ENCODE measurements around the gene TMEFF2.

GRCh38 chr2:192004188-192004963 lies 190.4 kb downstream of the TMEFF2 start:
- no peak for TF ChIP-seq POLR2A (IDR thresholded peaks at IDR 0.05)
- TF ChIP-seq CTCF (IDR thresholded peaks at IDR 0.05 in 8 of 11, conservative IDR thresholded peaks at IDR 0.05 in 3 of 11): no peak

Measured in spleen (tissue), 7 donors.